ENCODE measurements around the gene FOXB2.
"Not testable (repeated sequence)": the region's sequence is repeated elsewhere in the genome, so short reads cannot be mapped to it uniquely, and the experiment has no call there.

FOXB2 gene

GRCh38 chr9:77038281-77039036 lies 19.0 kb downstream of the FOXB2 start:
- no peak for TF ChIP-seq CTCF (IDR thresholded peaks at IDR 0.05; ENCODE audit: control extremely low read depth, extremely low read depth, low read depth, missing control alignments)
- POLR2A ChIA-PET, result no interaction called here
- CTCF ChIA-PET, result interaction anchor here (1.3 kb wide), 1 partner anchor 228 kb away, joined by 3 read pairs; no protein-coding TSS in a partner anchor
- no peak for DNase-seq (ENCODE audit: extremely low spot score)

- POLR2A ChIA-PET, result no interaction called here
- TF ChIP-seq CTCF (IDR thresholded peaks at IDR 0.05; ENCODE audit: control extremely low read depth, extremely low read depth, low read depth, missing control alignments), result no peak
- CTCF ChIA-PET, result no interaction called here
- no peak for DNase-seq (ENCODE audit: extremely low spot score)
These were observed 20.9 kb downstream of the FOXB2 start for GRCh38 chr9:77040340-77040739.

- POLR2A ChIA-PET, result not testable (repeated sequence)
These were observed 24.3 kb downstream of the FOXB2 start for GRCh38 chr9:77043743-77044142.

GRCh38 chr9:77060681-77061080 lies 41.2 kb downstream of the FOXB2 start:
- POLR2A ChIA-PET; DNase-seq (ENCODE audit: extremely low spot score); CTCF ChIA-PET: not testable (repeated sequence)

More at GRCh38 chr9:77043743-77044142, 24.3 kb downstream of the FOXB2 start:
- DNase-seq (ENCODE audit: extremely low spot score), result not testable (repeated sequence)
- CTCF ChIA-PET, result interaction anchor here (0.9 to 1.2 kb wide), 2 partner anchors 12 to 706 kb away, joined by 3 read pairs; no protein-coding TSS in a partner anchor

GRCh38 chr9:77063645-77064285 lies 44.3 kb downstream of the FOXB2 start:
- ChIA-PET POLR2A (no interaction called here), CTCF (no interaction called here)
- DNase-seq (ENCODE audit: extremely low spot score), result no peak
- no peak for TF ChIP-seq CTCF (IDR thresholded peaks at IDR 0.05; ENCODE audit: control extremely low read depth, extremely low read depth, low read depth, missing control alignments)

- DNase-seq (ENCODE audit: extremely low spot score), result no peak
- no peak for TF ChIP-seq CTCF (IDR thresholded peaks at IDR 0.05; ENCODE audit: control extremely low read depth, extremely low read depth, low read depth, missing control alignments)
- ChIA-PET CTCF (no interaction called here), POLR2A (no interaction called here)
These were observed 46.9 kb downstream of the FOXB2 start for GRCh38 chr9:77066388-77066787.

All from GM10248 (cell line).